Calu3 (cell line): ENCODE results near the gene ADGRL3. TPM values are rescaled to one million over a fixed set of nuclear protein-coding genes. Genes with fewer than 3 reads are reported as not detected.
"Not testable (repeated sequence)": the region's sequence is repeated elsewhere in the genome, so short reads cannot be mapped to it uniquely, and the experiment has no call there.

Experiments
- BruUV-seq: library from RNA; stranded (reverse); fragments of 400-500 nt; replicated peaks from 2 replicates; lab custom pipeline; 2021; lab: Mats Ljungman, UMichigan
- CTCF ChIA-PET: fragments of 300-600 bp; sonication (Branson Sonifier 250); formaldehyde crosslinking; loops from one replicate; lab custom pipeline; 2022; ENCODE audit warnings: antibody characterized with exemption; lab: Charles Lee
- DNase-seq: peaks from one replicate; pipeline ENCODE4 v3.0.0; 2022
- H3K27ac Mint-ChIP-seq: one replicate; pipeline ENCODE4 v1.8.0; 2022; ENCODE audit warnings: mixed read lengths; ENCODE audit not compliant: unreplicated experiment
- H3K27me3 Mint-ChIP-seq: one replicate; pipeline ENCODE4 v1.8.0; 2022; ENCODE audit warnings: mixed read lengths; ENCODE audit not compliant: unreplicated experiment
- H3K36me3 Mint-ChIP-seq: one replicate; pipeline ENCODE4 v1.8.0; 2022; ENCODE audit warnings: mild to moderate bottlenecking, moderate library complexity, mixed read lengths; ENCODE audit not compliant: insufficient read depth, unreplicated experiment
- H3K4me1 Mint-ChIP-seq: one replicate; pipeline ENCODE4 v1.8.0; 2022; ENCODE audit warnings: mild to moderate bottlenecking, low read depth, mixed read lengths; ENCODE audit not compliant: unreplicated experiment
- H3K4me3 Mint-ChIP-seq: one replicate; pipeline ENCODE4 v1.8.0; 2022; ENCODE audit warnings: mild to moderate bottlenecking, low read depth, moderate library complexity, mixed read lengths; ENCODE audit not compliant: unreplicated experiment
- H3K9me3 Mint-ChIP-seq: one replicate; pipeline ENCODE4 v1.8.0; 2022; ENCODE audit warnings: low read depth, mixed read lengths; ENCODE audit not compliant: unreplicated experiment
- CTCF ChIP-seq: fragments of 200-600 bp; IDR thresholded peaks from one replicate; pipeline ENCODE4 v1.8.0; 2022; ENCODE audit warnings: antibody characterized with exemption; ENCODE audit not compliant: unreplicated experiment
- intact Hi-C: fragments of 100-400 bp; cut with micrococcal nuclease; formaldehyde crosslinking; loops from one replicate; pipeline ENCODE4 v1.10.0; 2022; ENCODE audit not compliant: unreplicated experiment
- total RNA-seq: library from RNA; stranded (reverse); gene quantifications from 2 replicates; pipeline ENCODE4 v1.2.3, GENCODE V29; 2022

ADGRL3 gene
- total RNA-seq, 1 experiment from 2014 or later = 0.66 TPM

GRCh38 chr4:61630548-61630947, 430.4 kb downstream of the ADGRL3 start:
- no peak for TF ChIP-seq CTCF
- Mint-ChIP-seq H3K36me3 (no peaks in the 10 kb centered on the region), H3K4me1 (no peaks in the 10 kb centered on the region), H3K4me3 (no peak overlapping the region), H3K27ac (no peak overlapping the region), H3K9me3 (no peaks in the 10 kb centered on the region), H3K27me3 (no peaks in the 10 kb centered on the region)
- intact Hi-C loops = no loop called here
- CTCF ChIA-PET = no interaction called here
- DNase-seq = no peak
- no TSS peak for BruUV-seq

GRCh38 chr4:61638591-61638990, 438.5 kb downstream of the ADGRL3 start:
- Mint-ChIP-seq H3K4me3 (no peak overlapping the region), H3K9me3 (no peaks in the 10 kb centered on the region), H3K27ac (no peak overlapping the region), H3K27me3 (no peaks in the 10 kb centered on the region), H3K4me1 (no peaks in the 10 kb centered on the region), H3K36me3 (no peaks in the 10 kb centered on the region)
- no TSS peak for BruUV-seq
- intact Hi-C loops = no loop called here
- DNase-seq = no peak
- CTCF ChIA-PET = no interaction called here
- no peak for TF ChIP-seq CTCF

DNA sequence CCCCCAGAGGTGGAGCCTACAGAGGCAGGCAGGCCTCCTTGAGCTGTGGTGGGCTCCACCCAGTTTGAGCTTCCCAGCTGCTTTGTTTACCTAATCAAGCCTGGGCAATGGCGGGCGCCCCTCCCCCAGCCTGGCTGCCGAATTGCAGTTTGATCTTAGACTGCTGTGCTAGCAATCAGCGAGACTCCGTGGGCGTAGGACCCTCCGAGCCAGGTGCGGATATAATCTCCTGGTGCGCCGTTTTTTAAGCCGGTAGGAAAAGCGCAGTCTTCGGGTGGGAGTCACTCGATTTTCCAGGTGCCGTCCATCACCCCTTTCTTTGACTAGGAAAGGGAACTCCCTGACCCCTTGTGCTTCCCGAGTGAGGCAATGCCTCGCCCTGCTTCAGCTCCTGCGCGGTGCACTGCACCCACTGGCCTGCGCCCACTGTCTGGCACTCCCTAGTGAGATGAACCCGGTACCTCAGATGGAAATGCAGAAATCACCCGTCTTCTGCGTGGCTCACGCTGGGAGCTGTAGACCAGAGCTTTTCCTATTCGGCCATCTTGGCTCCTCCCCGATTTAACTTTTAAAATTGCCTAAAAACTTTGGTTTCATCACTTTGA, 446.7 kb downstream of the ADGRL3 start:
- H3K4me3 Mint-ChIP-seq, H3K27ac Mint-ChIP-seq, H3K4me1 Mint-ChIP-seq, DNase-seq, H3K27me3 Mint-ChIP-seq, BruUV-seq, H3K9me3 Mint-ChIP-seq, CTCF ChIA-PET, intact Hi-C loops, H3K36me3 Mint-ChIP-seq: not testable (repeated sequence)

DNA sequence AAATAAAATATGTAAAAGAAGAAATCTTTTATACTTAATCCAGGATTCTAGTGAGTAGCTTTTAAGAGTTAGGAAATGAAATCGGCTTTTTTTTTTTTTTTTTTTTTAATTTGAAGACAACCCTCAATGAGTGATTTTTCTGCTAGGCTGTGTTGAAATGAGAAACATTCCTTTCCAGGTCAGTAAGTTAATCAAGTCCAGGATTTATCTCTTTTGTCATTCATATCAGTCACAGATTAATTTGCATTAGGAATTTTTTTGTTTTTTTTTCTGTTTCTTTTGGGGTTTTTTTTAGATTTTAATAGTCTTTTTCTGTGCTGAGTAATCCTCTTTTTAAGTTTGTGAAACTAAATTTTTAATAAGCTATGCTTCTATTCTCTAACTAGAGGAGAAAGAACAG, 448.1 kb downstream of the ADGRL3 start:
- Mint-ChIP-seq H3K4me1 (no peaks in the 10 kb centered on the region), H3K4me3 (no peak overlapping the region), H3K27ac (no peak overlapping the region), H3K27me3 (no peaks in the 10 kb centered on the region), H3K36me3 (no peaks in the 10 kb centered on the region), H3K9me3 (no peaks in the 10 kb centered on the region)
- CTCF ChIA-PET = no interaction called here
- no peak for TF ChIP-seq CTCF
- no peak for DNase-seq
- intact Hi-C loops = no loop called here
- BruUV-seq = no TSS peak

GRCh38 chr4:61657016-61657415, 456.9 kb downstream of the ADGRL3 start:
- no peaks in the 10 kb centered on the region for H3K27me3 Mint-ChIP-seq
- H3K36me3 Mint-ChIP-seq = no peaks in the 10 kb centered on the region
- no TSS peak for BruUV-seq
- no peak for TF ChIP-seq CTCF
- no peak overlapping the region for H3K27ac Mint-ChIP-seq
- no peak for DNase-seq
- CTCF ChIA-PET = no interaction called here
- no peak overlapping the region for H3K4me3 Mint-ChIP-seq
- H3K9me3 Mint-ChIP-seq = no peaks in the 10 kb centered on the region
- H3K4me1 Mint-ChIP-seq = no peaks in the 10 kb centered on the region
- intact Hi-C loops = no loop called here
